DND-41 (cell line): ENCODE results near the gene ANO5.
A peak's percentile ranks its signal among the peaks of the same experiment; 100 is the strongest.

Experiments used
- ATAC-seq: fragments of 200-7000 bp; cut with Tn5 transposase; 3 replicates; pipeline ENCODE4 v1.9.1; 2021; ENCODE audit warnings: low read depth; ENCODE audit not compliant: insufficient read depth
- DNase-seq: peaks from one replicate; pipeline ENCODE4 v3.0.0-alpha.2; 2020
- H2AFZ ChIP-seq: 2 replicates; pipeline ENCODE4 v1.6.0; 2012; ENCODE audit warnings: low read depth, low read length
- H3K27ac ChIP-seq: 2 replicates; pipeline ENCODE4 v1.5.1; 2012; ENCODE audit warnings: low read length, inconsistent platforms
- H3K27me3 ChIP-seq: fragments of 200-600 bp; sonication (generic); 2 replicates; pipeline ENCODE4 v1.6.0; 2012; ENCODE audit warnings: low read length, mild to moderate bottlenecking, inconsistent platforms; ENCODE audit not compliant: insufficient read depth, poor library complexity
- H3K36me3 ChIP-seq: 2 replicates; pipeline ENCODE4 v1.5.1; 2012; ENCODE audit warnings: low read length, inconsistent platforms; ENCODE audit not compliant: insufficient read depth
- H3K4me1 ChIP-seq: 2 replicates; pipeline ENCODE4 v1.5.1; 2012; ENCODE audit warnings: mild to moderate bottlenecking, low read length; ENCODE audit not compliant: insufficient read depth
- H3K4me2 ChIP-seq: 2 replicates; pipeline ENCODE4 v1.6.0; 2012; ENCODE audit warnings: mild to moderate bottlenecking, moderate library complexity, low read length, inconsistent platforms; ENCODE audit not compliant: insufficient read depth
- H3K4me3 ChIP-seq, 2 experiments: fragments of 200-600 bp in 1 of 2; shearing (Covaris generic) in 1 of 2; 2 replicates each; pipeline ENCODE4 v1.5.1; 2012 to 2016; ENCODE audit warnings: inconsistent platforms in 2 of 2, low read length in 2 of 2, mild to moderate bottlenecking in 2 of 2, low read depth in 1 of 2, moderate library complexity in 1 of 2
- H3K79me2 ChIP-seq: 2 replicates; pipeline ENCODE4 v1.6.0; 2012; ENCODE audit warnings: low read length, inconsistent platforms; ENCODE audit not compliant: insufficient read depth
- H3K9ac ChIP-seq: 2 replicates; pipeline ENCODE4 v1.6.0; 2012; ENCODE audit warnings: low read depth, mild to moderate bottlenecking, inconsistent platforms, low read length, moderate library complexity
- H3K9me3 ChIP-seq: 2 replicates; pipeline ENCODE4 v1.5.1; 2012; ENCODE audit warnings: low read length, moderate library complexity, mild to moderate bottlenecking, inconsistent platforms; ENCODE audit not compliant: insufficient read depth, severe bottlenecking
- H4K20me1 ChIP-seq: 2 replicates; pipeline ENCODE4 v1.6.0; 2012; ENCODE audit warnings: low read length; ENCODE audit not compliant: insufficient read depth
- EZH2 ChIP-seq: IDR thresholded peaks from 3 replicates; pipeline ENCODE4 v1.6.1; 2012; ENCODE audit warnings: borderline replicate concordance, low read depth, mild to moderate bottlenecking, moderate library complexity, low read length, inconsistent platforms; ENCODE audit not compliant: severe bottlenecking
- TF ChIP-seq, protein P1 (sequence below): IDR thresholded peaks from 2 replicates; pipeline ENCODE4 v1.5.1; 2012; ENCODE audit warnings: borderline replicate concordance, low read length, moderate library complexity, mild to moderate bottlenecking; ENCODE audit not compliant: poor library complexity, severe bottlenecking; ENCODE audit errors: extremely low read depth

Gene ANO5

GRCh38 chr11:22302368-22302767 lies 109.5 kb downstream of the ANO5 start:
- no peaks in the 10 kb centered on the region for H3K9me3 ChIP-seq
- H2AFZ ChIP-seq: no peak overlapping the region
- H4K20me1 ChIP-seq: no peaks in the 10 kb centered on the region
- no peak overlapping the region for H3K9ac ChIP-seq
- no peak overlapping the region for H3K4me3 ChIP-seq
- DNase-seq: no peak
- no peaks in the 10 kb centered on the region for H3K27me3 ChIP-seq
- no peaks in the 10 kb centered on the region for H3K36me3 ChIP-seq
- no peak overlapping the region for H3K4me2 ChIP-seq
- no peak for TF ChIP-seq EZH2
- TF ChIP-seq, protein P1, sequence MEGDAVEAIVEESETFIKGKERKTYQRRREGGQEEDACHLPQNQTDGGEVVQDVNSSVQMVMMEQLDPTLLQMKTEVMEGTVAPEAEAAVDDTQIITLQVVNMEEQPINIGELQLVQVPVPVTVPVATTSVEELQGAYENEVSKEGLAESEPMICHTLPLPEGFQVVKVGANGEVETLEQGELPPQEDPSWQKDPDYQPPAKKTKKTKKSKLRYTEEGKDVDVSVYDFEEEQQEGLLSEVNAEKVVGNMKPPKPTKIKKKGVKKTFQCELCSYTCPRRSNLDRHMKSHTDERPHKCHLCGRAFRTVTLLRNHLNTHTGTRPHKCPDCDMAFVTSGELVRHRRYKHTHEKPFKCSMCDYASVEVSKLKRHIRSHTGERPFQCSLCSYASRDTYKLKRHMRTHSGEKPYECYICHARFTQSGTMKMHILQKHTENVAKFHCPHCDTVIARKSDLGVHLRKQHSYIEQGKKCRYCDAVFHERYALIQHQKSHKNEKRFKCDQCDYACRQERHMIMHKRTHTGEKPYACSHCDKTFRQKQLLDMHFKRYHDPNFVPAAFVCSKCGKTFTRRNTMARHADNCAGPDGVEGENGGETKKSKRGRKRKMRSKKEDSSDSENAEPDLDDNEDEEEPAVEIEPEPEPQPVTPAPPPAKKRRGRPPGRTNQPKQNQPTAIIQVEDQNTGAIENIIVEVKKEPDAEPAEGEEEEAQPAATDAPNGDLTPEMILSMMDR: no peak
- no peak for ATAC-seq
- H3K27ac ChIP-seq: no peak overlapping the region
- H3K4me1 ChIP-seq: no peaks in the 10 kb centered on the region
- no peaks in the 10 kb centered on the region for H3K79me2 ChIP-seq

GRCh38 chr11:22304337-22304961 lies 111.6 kb downstream of the ANO5 start:
- no peaks in the 10 kb centered on the region for H3K9me3 ChIP-seq
- no peaks in the 10 kb centered on the region for H3K4me1 ChIP-seq
- no peak overlapping the region for H3K27ac ChIP-seq
- no peak overlapping the region for H3K9ac ChIP-seq
- H2AFZ ChIP-seq: no peak overlapping the region
- no peak for TF ChIP-seq EZH2
- TF ChIP-seq, protein P1: peak; percentile 70
- H4K20me1 ChIP-seq: no peaks in the 10 kb centered on the region
- ATAC-seq: no peak
- H3K79me2 ChIP-seq: no peaks in the 10 kb centered on the region
- no peak overlapping the region for H3K4me3 ChIP-seq
- no peak overlapping the region for H3K4me2 ChIP-seq
- no peaks in the 10 kb centered on the region for H3K36me3 ChIP-seq
- H3K27me3 ChIP-seq: no peaks in the 10 kb centered on the region
- DNase-seq: no peak

- Histone ChIP-seq H2AFZ (no peak overlapping the region), H3K9ac (no peak overlapping the region), H3K79me2 (no peaks in the 10 kb centered on the region), H4K20me1 (no peaks in the 10 kb centered on the region), H3K27ac (no peak overlapping the region), H3K27me3 (no peaks in the 10 kb centered on the region), H3K36me3 (no peaks in the 10 kb centered on the region), H3K9me3 (no peaks in the 10 kb centered on the region), H3K4me3 (no peak overlapping the region), H3K4me1 (no peaks in the 10 kb centered on the region), H3K4me2 (no peak overlapping the region)
- DNase-seq (no peak), ATAC-seq (no peak)
- TF ChIP-seq, protein P1: no peak
- no peak for TF ChIP-seq EZH2
Observed at GRCh38 chr11:22317656-22318055, 124.8 kb downstream of the ANO5 start.
